ENCODE measurements around the gene CRYBB1.
"Not testable (repeated sequence)": the region's sequence is repeated elsewhere in the genome, so short reads cannot be mapped to it uniquely, and the experiment has no call there.

The CRYBB1 gene

DNA sequence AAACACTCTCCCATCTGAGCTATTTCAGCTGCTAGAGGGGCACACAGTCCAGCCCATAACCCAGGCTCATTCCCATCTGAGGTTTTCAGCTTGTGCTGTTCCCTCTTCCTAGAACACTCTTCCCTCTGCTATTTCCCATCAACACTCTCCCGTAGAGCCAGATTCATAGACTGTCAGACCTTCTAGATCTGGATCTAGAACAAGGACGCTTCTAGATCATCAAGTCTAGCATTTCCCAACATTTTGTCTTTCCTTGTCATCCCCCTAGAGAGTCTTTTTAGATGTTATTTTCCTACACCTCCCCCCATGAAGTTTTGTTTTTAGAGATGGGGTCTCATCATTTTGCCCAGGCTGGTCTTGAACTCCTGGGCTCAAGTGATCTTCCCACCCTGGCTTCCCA lies 17.3 kb upstream of the CRYBB1 start:
- no peak for DNase-seq

DNA sequence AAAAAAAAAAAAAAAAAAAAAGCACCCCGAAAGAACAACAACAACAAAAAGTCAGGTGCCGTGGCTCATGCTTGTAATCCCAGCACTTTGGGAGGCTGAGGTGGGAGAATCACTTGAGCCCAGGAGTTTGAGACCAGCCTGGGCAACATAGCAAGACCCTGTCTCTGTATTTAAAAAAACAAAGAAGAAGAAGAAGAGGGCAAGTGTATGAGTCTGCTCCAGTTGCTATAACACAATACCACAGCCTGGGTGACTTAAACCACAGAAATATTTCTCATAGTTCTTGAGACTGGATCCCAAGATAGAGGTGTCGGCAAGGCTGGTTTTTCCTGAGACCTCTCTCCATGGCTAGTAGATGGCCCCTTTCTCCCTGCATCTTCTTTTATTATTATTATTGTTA lies 16.4 kb upstream of the CRYBB1 start:
- no peak for DNase-seq

GRCh38 chr22:26632422-26633155 lies 14.8 kb upstream of the CRYBB1 start:
- no peak for DNase-seq

GRCh38 chr22:26631282-26631681 lies 13.5 kb upstream of the CRYBB1 start:
- no peak for DNase-seq

GRCh38 chr22:26629988-26630761 lies 12.3 kb upstream of the CRYBB1 start:
- no peak for DNase-seq

DNA sequence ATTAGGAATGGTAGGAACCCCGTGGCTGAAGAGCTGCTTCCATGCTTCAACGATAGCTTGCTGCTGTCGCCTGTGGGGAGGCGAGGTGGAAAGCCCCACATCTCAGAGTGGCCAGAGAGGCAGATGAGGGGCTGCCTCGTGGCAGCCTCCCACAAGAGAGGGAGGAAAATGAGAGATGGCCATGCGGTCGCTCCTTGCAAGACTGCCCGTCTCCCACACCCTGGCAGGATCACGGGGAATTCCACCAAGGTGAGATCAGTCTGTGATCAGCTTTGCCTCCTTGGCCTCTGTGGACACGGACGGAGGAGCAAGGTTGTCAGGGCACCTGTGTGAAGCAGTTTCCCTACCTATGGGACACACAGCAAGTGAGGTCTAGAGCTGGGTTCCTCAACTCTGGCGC lies 7.0 kb upstream of the CRYBB1 start:
- no peak for DNase-seq

DNA sequence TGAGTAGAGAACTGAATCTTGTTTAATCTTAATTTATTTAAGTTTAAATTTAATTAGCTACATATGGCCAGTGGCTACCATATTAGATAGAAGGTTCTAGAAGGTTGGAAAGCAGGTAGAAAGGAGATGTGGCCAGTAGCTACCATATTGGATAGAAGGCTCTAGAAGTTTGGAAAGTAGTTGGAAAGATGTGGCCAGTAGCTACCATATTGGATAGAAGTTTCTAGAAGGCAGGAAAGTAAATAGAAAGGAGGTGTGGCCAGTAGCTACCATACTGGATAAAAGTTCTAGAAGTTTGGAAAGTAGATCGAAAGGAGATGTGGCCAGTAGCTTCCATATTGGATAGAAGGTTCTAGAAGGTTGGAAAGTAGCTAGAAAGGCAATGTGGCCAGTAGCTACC lies 6.2 kb upstream of the CRYBB1 start:
- no peak for DNase-seq

GRCh38 chr22:26621663-26622062 lies 3.8 kb upstream of the CRYBB1 start, which contains the start of gene CRYBA4:
TSS of gene CRYBA4 (plus strand) at chr22:26621963. CDS start at chr22:26622597, 634 bp downstream.
- DNase-seq: no peak

- no peak for DNase-seq
Measured at GRCh38 chr22:26620197-26620596, 2.4 kb upstream of the CRYBB1 start.

DNA sequence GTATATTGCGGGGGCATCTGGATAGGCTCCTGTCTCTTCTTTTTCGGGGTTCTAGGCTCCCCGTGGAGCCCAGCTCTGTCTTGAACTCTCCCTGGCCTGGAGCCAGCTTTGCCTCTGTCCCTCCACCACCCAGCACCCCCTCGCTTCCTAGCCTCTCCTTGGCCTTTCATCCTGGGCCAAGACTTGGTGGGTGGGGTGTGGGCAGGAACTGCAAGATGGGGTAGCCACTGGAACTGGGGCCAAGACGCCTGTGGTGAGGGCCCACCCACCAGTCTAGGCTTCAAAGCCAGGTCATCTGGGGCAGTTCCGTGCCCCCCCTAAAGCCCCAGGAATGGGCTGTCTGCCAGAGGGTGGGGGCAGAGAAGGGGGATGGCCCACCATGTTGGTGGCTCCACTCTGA lies 1.7 kb upstream of the CRYBB1 start:
- DNase-seq: no peak

DNA sequence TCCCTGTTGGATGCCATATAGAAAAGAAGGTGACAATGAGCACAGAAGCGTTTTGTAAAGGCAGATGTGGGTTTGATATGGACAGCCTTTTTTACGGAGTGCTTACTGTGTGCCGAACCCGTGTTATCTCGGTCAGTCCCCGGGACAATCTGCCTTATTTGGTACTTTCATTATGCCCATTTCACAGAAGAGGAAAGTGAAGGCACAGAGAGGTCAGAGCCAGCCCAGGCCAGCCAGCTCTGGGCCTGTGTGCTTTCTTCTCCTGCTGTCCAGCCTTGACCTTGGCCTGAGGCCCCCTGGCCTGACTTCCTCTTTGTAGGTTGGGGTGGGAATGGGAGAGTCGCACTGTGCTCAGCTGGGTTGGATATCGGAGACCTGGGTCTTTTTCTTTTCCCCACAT lies 628 bp upstream of the CRYBB1 start:
- no peak for DNase-seq

- DNase-seq: no peak
Measured at GRCh38 chr22:26616650-26617049, 1.2 kb downstream of the CRYBB1 start.

DNA sequence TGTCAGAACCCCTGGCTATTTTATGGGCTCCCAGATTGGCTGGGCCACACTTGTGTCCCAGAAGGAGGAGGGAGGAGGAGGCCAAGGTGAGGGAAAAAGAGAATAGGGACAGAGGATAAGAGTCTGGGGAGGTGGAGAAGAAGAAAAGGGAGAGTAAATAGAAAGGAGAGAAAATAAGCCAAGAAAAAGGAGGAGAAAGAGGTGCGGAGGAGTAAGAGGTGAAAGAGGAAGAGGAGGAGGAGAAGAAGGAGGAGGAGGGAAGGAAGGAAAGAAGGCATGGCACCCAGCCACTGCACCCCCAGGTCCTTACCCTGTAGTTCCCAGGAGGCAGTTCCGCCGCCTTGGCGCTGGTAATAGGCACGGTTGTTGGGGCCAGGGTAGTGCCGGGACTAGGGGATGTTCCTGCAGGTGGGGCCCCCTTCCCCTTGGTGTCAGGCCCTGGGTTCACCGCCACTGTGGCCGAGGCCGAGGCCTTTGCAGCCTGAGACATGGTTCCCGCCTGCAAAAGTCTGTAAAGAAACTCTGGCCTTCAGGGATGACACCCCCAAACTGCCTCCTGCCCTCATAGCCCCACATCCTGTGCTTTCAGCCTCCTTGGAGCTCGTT lies 1.9 kb downstream of the CRYBB1 start:
- DNase-seq: no peak

- no peak for DNase-seq
Measured at GRCh38 chr22:26615149-26615548, 2.7 kb downstream of the CRYBB1 start.

DNA sequence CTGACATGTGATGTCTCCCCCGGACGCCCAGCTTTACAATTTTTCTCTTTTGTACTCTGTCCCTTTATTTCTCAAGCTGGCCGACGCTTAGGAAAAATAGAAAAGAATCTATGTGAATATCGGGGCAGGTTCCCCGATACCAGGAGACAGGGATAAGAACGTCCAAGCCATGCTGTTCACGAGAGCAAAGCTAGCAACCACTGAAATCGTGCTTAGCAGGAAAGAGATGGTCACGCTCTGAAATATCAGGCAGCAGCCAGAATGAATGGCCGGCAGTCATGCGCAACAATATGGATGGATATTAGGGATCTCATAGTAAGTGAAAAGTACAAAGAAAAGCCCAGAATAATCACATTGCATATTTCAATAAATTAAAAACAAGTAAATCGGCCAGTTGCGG lies 3.5 kb downstream of the CRYBB1 start:
- DNase-seq: no peak

DNA sequence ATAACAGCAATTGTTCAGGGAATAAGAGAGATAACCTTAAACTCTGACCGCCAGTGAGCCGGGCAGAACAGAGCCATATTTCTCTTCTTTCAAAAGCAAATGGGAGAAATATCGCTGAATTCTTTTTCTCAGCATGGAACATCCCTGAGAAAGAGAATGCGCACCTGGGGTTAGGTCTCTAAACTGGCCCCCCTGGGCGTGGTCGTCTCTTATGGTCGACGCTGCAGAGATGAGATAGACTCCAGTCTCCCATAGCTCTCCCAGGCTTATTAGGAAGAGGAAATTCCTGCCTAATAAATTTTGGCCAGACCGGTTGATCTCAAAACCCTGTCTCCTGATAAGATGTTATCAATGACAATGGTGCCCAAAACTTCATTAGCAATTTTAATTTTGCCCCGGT lies 4.1 kb downstream of the CRYBB1 start:
- not testable (repeated sequence) for DNase-seq

DNA sequence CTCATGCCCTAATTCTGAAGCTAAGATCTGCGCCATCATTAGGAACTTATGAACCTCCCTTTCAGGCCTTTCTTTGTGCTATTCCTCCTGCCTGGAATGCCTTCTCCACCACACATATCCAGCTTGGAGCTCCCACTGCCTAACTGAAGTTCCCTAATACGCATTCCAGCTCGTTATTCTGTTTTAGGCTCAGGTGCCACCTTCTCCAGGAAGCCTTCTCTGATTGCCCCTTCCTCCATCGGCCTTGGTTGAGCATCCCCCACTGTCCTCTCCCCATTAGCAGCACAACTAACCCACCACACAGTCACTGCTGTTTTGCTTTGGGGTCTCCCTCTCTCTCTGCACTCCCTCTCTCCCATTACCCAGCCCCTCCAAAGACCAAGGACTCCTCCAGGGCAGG lies 5.2 kb downstream of the CRYBB1 start:
- DNase-seq: no peak

DNA sequence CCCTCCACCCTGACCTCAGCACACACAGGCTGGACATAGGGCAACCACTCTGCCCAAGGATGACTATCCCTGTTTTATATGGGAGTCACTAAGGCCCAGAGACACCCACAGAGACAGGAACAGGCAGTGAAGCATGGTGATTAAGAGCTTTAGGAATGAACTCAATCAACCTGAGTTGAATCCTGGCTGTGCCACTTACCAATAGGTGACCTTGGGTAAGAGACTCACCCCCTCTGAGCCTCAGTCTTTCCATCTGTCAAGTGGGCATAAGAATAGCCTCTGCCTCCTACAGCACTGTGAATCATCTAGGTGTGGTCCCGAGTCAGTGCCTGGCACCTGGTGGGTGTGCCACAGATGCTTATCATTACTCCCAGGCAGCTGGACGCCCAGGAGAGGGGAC lies 6.8 kb downstream of the CRYBB1 start:
- no peak for DNase-seq

DNA sequence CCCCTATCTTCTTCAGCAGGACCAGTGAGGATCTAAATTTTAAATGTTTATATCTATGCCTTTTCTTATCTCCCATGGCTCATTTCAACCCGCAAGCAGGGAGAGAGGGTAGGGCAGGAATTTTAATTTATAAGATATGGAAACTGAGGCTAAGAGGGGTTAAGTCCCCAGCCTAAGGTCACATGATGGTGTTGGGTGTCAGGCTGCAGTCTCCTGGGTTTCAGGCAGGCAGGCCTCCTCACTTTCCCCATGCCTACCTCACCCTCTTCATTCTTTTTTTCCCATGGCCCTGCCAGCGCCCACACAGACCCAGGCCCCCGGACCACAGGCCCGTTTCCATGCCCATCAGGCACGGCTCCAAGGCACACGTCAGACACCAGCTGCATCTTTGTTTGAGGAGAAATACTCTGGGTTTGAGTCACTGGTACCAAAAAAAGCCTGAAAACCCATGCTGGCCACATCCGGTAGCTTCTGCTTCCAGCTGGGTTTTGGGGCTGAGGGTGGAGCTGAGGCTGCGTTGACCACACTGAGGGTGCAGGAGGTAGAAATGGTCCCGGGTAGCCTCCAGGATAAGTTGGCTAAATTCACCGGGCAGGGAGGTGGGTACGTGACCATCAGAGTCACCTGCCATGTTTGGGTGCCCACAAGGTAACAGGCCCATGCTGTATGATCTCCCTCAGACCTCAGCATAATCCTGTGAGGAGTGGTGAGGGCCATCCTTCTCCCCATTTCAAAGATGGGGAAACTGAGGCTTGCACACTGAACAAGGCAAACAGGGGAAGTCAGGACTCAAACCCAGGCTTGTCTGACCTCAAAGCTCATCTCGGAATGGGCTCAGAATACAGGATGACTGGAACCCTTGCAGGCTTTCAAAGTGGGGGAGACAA lies 7.5 kb downstream of the CRYBB1 start:
- peak; percentile 26 for DNase-seq

GRCh38 chr22:26609287-26609686 lies 8.5 kb downstream of the CRYBB1 start:
- no peak for DNase-seq

DNA sequence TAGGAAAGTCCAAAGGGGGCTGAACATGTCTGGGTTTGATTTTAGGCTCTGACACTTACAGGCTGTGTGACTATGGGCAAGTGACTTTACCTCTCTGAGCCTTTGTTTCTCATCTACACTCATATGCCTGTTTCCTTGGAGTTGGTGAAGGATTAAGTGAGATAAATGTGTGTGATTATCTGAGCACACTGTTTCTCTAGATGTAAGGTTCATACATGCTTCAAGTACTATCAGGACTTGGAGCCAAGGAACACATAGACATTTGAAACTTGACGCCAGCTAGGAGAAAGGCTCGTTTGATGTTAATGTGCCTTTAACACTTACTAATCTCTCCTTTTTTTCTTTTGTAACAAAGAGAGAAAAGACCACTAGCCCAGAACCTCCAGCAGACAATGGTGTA lies 9.7 kb downstream of the CRYBB1 start:
- DNase-seq: no peak

DNA sequence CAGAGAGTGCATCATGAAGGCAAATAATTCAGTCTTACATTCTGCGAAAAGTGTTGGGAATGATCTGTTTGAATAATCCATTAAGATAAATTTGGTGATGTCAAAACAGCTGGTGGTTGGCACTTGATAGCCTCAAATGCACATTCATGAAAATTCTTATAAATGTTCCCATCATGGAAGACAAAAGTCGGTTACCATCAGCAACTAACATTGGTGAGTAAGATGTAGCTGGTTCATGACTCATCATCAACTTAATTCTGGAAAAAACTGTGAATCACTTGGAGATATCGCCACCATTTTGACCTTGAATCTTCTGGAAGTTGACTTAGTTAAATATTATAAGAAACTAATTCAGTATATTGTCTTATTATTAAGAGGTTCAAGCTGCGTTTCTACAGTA lies 11.2 kb downstream of the CRYBB1 start:
- no peak for DNase-seq

- DNase-seq: no peak
Measured at GRCh38 chr22:26604368-26604767, 13.5 kb downstream of the CRYBB1 start.

Data from activated gamma-delta T cell treated with Interleukin-2 at 50 U/mL for 16 hours (primary cell).